Measurements from ENCODE around the gene MTFR1L.

The MTFR1L gene

DNA sequence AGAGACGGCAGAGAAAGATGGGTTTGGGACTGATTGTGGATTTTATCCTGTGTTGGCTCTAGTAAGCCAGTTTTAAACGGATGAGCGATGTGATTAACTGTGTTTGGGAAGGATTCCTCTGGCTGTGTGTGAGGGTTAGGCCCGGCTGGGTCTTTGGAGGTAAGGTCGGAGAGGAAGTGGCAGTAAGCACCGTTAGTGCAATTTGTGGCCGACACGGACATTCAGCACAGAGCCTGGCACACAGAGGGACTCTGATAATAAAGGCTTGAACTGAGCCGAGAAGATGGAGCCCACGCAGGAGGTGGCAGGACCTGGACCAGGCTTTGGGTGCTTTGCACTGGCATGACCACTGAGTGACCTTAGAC lies 1.3 kb downstream of the MTFR1L start:
- H3K4me1 ChIP-seq (ENCODE audit: control insufficient read depth in 1 of 2, insufficient read depth in 1 of 2, low read depth in 1 of 2, low read length in 1 of 2): peaks cover 22 to 24% of the 10 kb centered on the region in 2 experiments
- TF ChIP-seq, protein P1, sequence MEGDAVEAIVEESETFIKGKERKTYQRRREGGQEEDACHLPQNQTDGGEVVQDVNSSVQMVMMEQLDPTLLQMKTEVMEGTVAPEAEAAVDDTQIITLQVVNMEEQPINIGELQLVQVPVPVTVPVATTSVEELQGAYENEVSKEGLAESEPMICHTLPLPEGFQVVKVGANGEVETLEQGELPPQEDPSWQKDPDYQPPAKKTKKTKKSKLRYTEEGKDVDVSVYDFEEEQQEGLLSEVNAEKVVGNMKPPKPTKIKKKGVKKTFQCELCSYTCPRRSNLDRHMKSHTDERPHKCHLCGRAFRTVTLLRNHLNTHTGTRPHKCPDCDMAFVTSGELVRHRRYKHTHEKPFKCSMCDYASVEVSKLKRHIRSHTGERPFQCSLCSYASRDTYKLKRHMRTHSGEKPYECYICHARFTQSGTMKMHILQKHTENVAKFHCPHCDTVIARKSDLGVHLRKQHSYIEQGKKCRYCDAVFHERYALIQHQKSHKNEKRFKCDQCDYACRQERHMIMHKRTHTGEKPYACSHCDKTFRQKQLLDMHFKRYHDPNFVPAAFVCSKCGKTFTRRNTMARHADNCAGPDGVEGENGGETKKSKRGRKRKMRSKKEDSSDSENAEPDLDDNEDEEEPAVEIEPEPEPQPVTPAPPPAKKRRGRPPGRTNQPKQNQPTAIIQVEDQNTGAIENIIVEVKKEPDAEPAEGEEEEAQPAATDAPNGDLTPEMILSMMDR (IDR thresholded peaks at IDR 0.05): no peak
- H3K4me3 ChIP-seq (ENCODE audit: low read depth in 1 of 2, low read length in 1 of 2): peak overlapping the region; percentile 88 to 89
- peak overlapping the region; percentile 86 for H3K27ac ChIP-seq
- H3K36me3 ChIP-seq: peaks cover 18% of the 10 kb centered on the region
- H3K9me3 ChIP-seq: no peaks in the 10 kb centered on the region
- no peaks in the 10 kb centered on the region for H3K27me3 ChIP-seq

DNA sequence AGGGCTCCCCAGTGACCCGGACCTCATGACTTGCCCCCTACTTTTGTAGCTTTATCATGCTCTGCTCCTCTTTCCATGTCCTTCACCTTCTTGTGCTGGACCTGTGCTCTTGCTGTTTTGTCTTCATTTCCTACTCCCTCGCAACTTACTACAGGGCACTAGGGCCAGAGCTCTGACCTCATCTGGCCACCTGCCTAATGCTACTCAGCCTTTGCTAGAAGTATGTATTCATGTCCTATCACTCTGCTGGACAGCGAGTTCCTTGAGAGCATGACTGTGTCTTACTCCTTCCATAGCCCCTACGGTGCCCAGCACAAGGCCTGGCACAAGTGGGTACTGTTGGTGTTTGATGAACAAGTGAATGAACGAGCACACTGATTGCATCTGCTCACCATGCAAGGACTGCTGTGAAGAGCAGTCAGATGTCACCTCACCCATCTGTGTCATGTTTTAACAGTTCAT lies 1.9 kb downstream of the MTFR1L start:
- peak overlapping the region; percentile 86 for H3K27ac ChIP-seq
- H3K36me3 ChIP-seq: peaks cover 23% of the 10 kb centered on the region
- TF ChIP-seq, protein P1 (IDR thresholded peaks at IDR 0.05): no peak
- no peaks in the 10 kb centered on the region for H3K27me3 ChIP-seq
- no peaks in the 10 kb centered on the region for H3K9me3 ChIP-seq
- peaks cover 22 to 24% of the 10 kb centered on the region in 2 experiments for H3K4me1 ChIP-seq (ENCODE audit: control insufficient read depth in 1 of 2, insufficient read depth in 1 of 2, low read depth in 1 of 2, low read length in 1 of 2)
- H3K4me3 ChIP-seq (ENCODE audit: low read depth in 1 of 2, low read length in 1 of 2): peak overlapping the region in 1 of 2 experiments; percentile 88

DNA sequence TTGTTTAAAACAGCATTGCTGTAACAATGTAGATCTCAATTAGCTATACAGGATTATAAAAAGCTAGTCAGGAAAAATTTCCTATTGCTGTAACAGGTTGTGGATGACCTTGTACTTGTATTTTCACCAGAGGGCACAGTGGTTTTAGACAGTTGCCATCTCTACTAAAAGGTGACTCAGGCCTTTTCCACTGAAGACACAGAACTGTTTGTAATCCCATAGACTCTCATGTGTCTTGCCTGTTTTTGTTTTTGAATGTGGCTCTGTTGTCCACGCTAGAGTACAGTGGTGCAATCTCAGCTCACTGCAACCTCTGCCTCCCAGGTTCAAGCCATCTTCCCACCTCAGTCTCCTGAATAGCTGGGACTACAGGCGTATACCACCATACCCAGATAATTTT lies 5.9 kb downstream of the MTFR1L start:
- H3K36me3 ChIP-seq: peaks cover 63% of the 10 kb centered on the region
- no peak overlapping the region for H3K4me3 ChIP-seq (ENCODE audit: low read depth in 1 of 2, low read length in 1 of 2)
- no peaks in the 10 kb centered on the region for H3K9me3 ChIP-seq
- peaks cover 14 to 16% of the 10 kb centered on the region in 2 experiments for H3K4me1 ChIP-seq (ENCODE audit: control insufficient read depth in 1 of 2, insufficient read depth in 1 of 2, low read depth in 1 of 2, low read length in 1 of 2)
- TF ChIP-seq, protein P1 (IDR thresholded peaks at IDR 0.05): no peak
- H3K27ac ChIP-seq: no peak overlapping the region
- H3K27me3 ChIP-seq: no peaks in the 10 kb centered on the region

DNA sequence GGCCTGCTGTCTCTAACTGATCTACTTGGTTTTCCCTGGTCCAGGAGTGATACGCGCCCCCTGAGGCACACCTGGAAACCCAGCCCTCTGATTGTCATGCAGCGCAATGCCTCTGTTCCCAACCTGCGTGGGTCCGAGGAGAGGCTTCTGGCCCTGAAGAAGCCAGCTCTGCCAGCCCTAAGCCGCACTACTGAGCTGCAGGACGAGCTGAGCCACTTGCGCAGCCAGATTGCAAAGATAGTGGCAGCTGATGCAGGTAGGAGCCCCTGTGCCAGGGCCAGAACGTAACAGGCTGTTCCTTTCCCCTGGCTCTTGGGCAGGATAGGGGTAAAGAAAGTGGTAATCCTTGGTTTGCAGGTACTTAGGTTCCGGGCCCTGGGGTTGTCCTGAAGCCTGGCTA lies 6.8 kb downstream of the MTFR1L start:
- Histone ChIP-seq H3K27ac (no peak overlapping the region), H3K4me1 (ENCODE audit: control insufficient read depth in 1 of 2, insufficient read depth in 1 of 2, low read depth in 1 of 2, low read length in 1 of 2) (peaks cover 6 to 7% of the 10 kb centered on the region in 2 experiments), H3K9me3 (no peaks in the 10 kb centered on the region), H3K4me3 (ENCODE audit: low read depth in 1 of 2, low read length in 1 of 2) (no peak overlapping the region), H3K27me3 (no peaks in the 10 kb centered on the region), H3K36me3 (peaks cover 72% of the 10 kb centered on the region)
- TF ChIP-seq, protein P1 (IDR thresholded peaks at IDR 0.05): no peak

DNA sequence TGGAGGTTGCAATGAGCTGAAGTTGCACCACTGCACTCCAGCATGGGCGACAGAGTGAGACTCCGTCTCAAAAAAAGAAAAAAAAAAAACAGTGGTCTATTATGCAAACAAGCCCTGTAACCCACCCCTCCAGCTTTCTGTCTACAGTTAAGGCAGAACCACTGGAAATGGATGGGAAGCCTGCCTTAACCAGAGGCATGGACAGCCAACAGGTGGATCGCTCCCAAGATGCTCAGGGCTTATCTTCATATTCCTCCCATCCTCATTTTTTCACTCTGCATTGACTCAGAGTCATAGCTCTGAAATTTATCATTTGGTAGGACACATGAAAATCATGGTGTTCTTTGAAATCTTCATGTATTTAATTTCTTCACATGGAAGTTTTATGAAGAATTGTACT lies 8.7 kb downstream of the MTFR1L start:
- H3K36me3 ChIP-seq: peaks cover 90% of the 10 kb centered on the region
- no peak overlapping the region for H3K4me3 ChIP-seq (ENCODE audit: low read depth in 1 of 2, low read length in 1 of 2)
- H3K9me3 ChIP-seq: no peaks in the 10 kb centered on the region
- H3K4me1 ChIP-seq (ENCODE audit: control insufficient read depth in 1 of 2, insufficient read depth in 1 of 2, low read depth in 1 of 2, low read length in 1 of 2): peaks cover 9 to 11% of the 10 kb centered on the region in 2 experiments
- no peaks in the 10 kb centered on the region for H3K27me3 ChIP-seq
- H3K27ac ChIP-seq: no peak overlapping the region
- TF ChIP-seq, protein P1 (IDR thresholded peaks at IDR 0.05): no peak

DNA sequence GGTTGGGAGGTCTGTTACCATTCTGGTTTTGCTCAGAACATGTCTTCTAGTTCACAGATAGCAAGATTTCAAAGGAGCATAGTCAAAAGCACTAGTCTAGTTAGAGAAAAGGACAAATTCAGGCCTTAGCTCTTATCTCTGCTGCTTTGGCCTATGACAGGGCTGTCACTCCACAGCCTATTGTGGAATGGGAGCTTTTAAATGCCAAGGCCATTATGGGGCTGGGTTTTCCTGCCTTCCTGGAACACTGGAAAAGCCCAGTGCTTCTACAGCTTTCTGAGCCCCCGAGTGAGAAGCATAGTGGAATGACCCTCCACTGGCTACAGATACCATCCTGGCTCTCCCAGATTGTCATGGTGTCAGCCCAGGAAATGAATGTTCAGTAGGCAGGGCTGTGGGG lies 9.3 kb downstream of the MTFR1L start:
- H3K4me1 ChIP-seq (ENCODE audit: control insufficient read depth in 1 of 2, insufficient read depth in 1 of 2, low read depth in 1 of 2, low read length in 1 of 2): peaks cover 9 to 11% of the 10 kb centered on the region in 2 experiments
- H3K4me3 ChIP-seq (ENCODE audit: low read depth in 1 of 2, low read length in 1 of 2): no peak overlapping the region
- no peaks in the 10 kb centered on the region for H3K27me3 ChIP-seq
- H3K9me3 ChIP-seq: no peaks in the 10 kb centered on the region
- peaks cover 96% of the 10 kb centered on the region for H3K36me3 ChIP-seq
- H3K27ac ChIP-seq: no peak overlapping the region
- TF ChIP-seq, protein P1 (IDR thresholded peaks at IDR 0.05): no peak
